Cardiac fibroblast (primary cell): ENCODE results near the gene SUPV3L1.
A peak's percentile ranks its signal among the peaks of the same experiment; 100 is the strongest.

Experiments used
- DNase-seq, 2 donors: peaks; one replicate each; pipeline versions ENCODE4 v3.0.0 to v3.0.0-alpha.2; 2010; ENCODE audit warnings: low read depth in 2 of 2
- H3K4me3 ChIP-seq, 2 donors: replicated peaks in 1 of 2; 1 replicate in 1 of 2; 2 replicates in 1 of 2; pipeline ENCODE4 v1.5.1; 2011; ENCODE audit warnings: low read depth in 2 of 2, low read length in 2 of 2, mild to moderate bottlenecking in 2 of 2, moderate library complexity in 1 of 2
- CTCF ChIP-seq: IDR thresholded peaks from one replicate; pipeline ENCODE4 v1.5.1; 2011; ENCODE audit warnings: low read depth, mild to moderate bottlenecking, low read length, inconsistent platforms

SUPV3L1 gene

GRCh38 chr10:69237528-69238159, 57.6 kb downstream of the SUPV3L1 start:
- peak; percentile 92 for TF ChIP-seq CTCF
- no peak overlapping the region for H3K4me3 ChIP-seq
- peak; percentile 84 to 90 for DNase-seq

- DNase-seq, result no peak
- H3K4me3 ChIP-seq, result no peak overlapping the region
- TF ChIP-seq CTCF, result no peak
Observed at GRCh38 chr10:69239136-69239535, 59.1 kb downstream of the SUPV3L1 start.

GRCh38 chr10:69239816-69240434, 59.9 kb downstream of the SUPV3L1 start:
- H3K4me3 ChIP-seq, result no peak overlapping the region
- no peak for TF ChIP-seq CTCF
- peak; percentile 47 to 60 for DNase-seq

- TF ChIP-seq CTCF, result no peak
- H3K4me3 ChIP-seq, result no peak overlapping the region
- no peak for DNase-seq
Observed at GRCh38 chr10:69240455-69240854, 60.4 kb downstream of the SUPV3L1 start.

GRCh38 chr10:69241575-69241974, 61.5 kb downstream of the SUPV3L1 start:
- no peak for TF ChIP-seq CTCF
- no peak overlapping the region for H3K4me3 ChIP-seq
- DNase-seq, result peak; percentile 64 to 70

GRCh38 chr10:69242040-69242851, 62.2 kb downstream of the SUPV3L1 start:
- DNase-seq, result peak in 1 of 2 donors; percentile 40
- no peak for TF ChIP-seq CTCF
- no peak overlapping the region for H3K4me3 ChIP-seq
